NCI-H1417 treated with DMSO at 0.1 percent for 48 hours (cell line): ENCODE data around the gene SND1.

Experiments used
- DNase-seq: peaks from one replicate; lab custom pipeline; 2025; lab: John Stamatoyannopoulos, UW

SND1 gene

DNA sequence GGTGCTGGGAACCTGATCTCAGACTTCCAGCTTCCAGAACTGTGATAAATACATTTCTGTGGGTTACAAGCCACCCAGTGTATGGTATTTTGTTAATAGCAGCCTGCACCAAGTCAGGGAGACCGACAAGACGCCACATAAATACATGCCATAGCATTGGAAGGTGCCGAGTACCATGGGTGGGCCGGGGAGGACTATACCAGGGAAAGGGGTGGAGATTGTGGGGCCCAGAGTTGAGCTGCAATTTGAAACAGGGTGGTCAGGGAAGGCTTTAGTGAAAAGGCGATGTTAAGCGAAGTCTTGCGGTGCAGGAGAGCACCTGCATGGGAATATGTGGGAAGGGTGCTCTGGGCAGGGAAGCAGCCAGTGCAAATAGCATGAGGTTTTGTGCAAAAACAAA, 468.1 kb downstream of the SND1 start:
- DNase-seq: no peak

- DNase-seq: no peak
These were observed 469.0 kb downstream of the SND1 start for GRCh38 chr7:128120976-128121490.

- DNase-seq: no peak
These were observed 469.9 kb downstream of the SND1 start for GRCh38 chr7:128121711-128122530.

DNA sequence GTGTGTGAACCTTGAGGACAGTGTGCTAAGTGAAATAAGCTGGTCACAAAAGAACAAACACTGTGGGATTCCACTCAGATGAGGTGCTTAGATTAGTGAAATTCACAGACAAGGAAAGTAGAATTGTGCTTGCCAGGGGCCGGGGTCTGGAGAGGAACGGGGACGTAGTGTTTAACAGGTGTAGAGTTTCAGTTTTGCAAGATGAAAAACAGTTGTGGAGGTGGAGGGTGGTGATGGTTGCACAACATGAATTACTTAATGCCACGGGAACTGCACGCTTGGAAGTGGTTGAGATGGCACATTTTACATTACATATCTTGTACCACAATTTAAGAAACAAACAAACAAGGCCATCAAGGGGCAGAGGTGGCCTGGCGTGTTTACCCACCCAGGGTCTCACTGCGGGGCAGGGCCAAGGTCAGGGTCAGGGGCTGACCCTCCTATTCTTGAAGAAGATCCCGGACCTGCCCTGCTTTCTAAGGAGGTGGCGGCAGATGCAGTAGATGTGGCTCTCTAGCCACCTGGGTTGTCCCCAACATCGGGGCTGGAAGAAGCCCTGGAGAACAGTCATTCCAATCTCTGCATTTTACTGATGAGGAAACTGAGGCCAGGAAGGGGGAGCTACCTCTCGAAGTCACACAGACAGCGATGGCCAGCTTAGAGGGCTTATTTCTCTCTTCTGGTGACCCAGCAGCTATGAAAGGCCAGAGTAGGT, 470.7 kb downstream of the SND1 start:
- no peak for DNase-seq

- DNase-seq: no peak
These were observed 471.5 kb downstream of the SND1 start for GRCh38 chr7:128123291-128124037.

DNA sequence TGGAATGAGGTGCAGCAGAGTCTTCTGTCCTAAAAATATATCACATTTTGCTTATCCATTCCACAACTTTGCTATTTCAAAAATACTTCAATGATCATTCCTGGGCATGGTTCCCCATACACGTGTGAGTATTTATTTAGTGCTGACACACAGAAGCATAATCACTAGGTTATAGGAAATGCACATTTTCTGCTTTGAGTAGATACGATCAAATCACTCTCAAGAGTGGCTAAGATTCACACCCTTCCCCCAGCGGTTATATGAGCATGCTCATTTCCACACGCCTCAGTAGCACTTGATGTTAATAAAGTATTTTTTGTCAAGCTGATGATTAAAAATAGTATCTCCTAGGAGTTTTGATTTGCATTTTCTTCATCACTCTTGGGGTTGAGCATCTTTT, 472.8 kb downstream of the SND1 start:
- no peak for DNase-seq

GRCh38 chr7:128125816-128126215, 473.8 kb downstream of the SND1 start:
- DNase-seq: no peak

DNA sequence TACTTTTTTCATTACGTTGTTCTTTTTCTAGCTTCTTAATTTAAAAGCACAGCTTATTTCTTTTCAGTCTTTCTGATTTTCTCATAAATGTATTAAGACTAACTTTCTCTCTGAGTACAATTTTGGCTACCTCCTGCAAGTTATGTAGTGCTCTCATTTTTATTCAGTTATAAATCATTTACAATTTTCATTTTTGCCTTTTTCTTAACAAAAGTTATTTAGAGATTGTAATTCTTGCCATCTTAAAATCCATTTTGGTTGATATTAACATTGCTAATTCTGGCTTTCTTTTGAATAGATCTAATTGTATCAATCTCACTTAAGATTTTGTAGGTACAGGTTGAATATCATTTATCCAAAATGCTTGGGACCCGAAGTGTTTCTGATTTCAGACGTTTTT, 476.4 kb downstream of the SND1 start:
- no peak for DNase-seq

GRCh38 chr7:128129224-128129864, 477.4 kb downstream of the SND1 start:
- DNase-seq: no peak

- DNase-seq: no peak
These were observed 479.1 kb downstream of the SND1 start for GRCh38 chr7:128131115-128131514.

DNA sequence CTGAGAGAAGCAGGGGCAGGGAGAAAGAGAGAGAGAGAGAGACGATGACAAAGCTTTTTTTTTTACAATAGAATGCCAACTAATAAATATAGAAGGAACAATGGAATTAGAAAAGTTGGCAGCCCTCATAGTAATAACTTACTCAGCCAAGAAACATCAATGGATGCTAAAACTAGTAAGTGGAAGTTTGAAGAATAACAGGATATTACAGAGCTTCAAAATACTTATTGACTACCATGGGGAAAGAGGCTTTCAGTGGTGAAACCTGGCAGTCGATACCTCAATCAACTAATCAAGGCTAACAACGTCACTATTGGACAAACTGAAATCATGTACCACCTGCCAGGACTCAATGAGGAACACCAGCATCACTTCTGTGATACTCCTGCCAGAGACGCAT, 479.7 kb downstream of the SND1 start:
- DNase-seq: no peak

GRCh38 chr7:128132426-128133069, 480.6 kb downstream of the SND1 start:
- DNase-seq: no peak

GRCh38 chr7:128135159-128135514, 483.1 kb downstream of the SND1 start:
- DNase-seq: no peak

DNA sequence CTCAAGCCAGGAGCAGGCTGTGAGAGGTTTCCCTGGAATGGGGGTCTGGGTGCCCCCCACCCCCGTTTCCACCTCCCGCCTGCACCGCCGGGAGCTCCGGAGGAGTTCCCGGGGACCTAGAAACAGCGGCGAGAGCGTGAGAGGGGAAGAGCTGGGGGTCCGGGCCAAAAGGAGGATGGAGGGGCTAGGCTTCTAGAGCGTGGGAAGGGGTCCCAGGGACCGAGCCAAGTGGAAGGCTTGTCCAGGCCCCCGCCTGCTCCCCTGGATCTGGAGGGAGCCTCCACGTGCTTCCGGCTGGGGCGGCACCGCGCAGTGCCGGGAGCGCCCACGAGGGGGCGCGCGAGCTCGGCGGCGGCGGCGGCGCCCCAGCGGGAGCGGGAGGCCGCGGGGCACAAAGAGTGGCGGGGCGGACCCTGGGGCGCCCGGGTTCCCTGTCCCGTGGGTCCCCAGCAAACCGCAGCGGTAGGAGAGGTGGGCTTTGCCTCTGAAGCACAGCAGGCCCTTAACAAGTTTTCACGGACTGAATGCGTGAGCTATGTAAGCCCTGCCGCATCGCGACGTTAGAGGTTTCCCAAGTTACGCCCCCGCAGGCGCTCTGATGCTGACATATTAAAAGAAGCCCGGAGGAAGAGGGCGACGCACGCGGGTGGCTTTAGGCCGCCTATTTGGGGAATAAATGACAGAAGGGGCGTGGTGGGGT, 483.7 kb downstream of the SND1 start:
- DNase-seq: no peak

DNA sequence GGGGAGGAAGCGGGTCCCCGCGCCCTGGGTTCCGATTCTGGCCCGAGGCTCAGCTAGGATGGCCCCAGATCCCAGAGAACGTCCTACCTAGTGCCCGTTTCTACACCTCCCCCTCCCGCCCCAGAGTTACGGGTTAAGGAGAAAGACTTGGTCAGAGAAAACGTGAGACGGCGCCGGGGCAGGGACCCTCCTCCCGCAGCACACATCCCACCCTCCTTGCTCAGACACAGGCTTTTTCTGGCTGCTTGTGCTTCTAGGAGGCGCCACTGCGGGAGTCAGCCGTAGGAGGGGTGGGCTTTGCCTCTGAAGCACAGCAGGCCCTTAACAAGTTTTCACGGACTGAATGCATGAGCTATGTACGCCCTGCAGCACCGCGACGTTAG, 484.2 kb downstream of the SND1 start:
- no peak for DNase-seq

- DNase-seq: no peak
These were observed 485.2 kb downstream of the SND1 start for GRCh38 chr7:128137181-128137580.

DNA sequence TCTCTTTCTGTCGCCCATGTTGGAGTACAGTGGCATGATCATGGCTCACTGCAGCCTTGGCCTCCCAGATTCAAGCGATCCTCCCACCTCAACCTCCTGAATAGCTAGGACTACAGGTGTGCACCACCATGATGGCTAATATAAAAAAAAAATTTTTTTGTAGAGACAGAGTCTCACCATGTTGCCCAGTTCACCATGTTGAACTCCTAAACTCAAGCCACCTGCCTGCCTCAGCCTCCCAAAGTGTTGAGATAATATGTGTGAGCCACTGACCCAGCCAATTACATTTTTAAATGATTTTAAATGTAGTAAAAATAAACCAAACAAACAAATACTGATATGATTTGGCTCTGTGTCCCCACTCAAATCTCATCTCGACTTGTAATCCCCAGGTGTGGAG, 487.4 kb downstream of the SND1 start:
- DNase-seq: no peak

- no peak for DNase-seq
These were observed 489.7 kb downstream of the SND1 start for GRCh38 chr7:128141683-128142195.
